Measurements from ENCODE around the gene LLGL1. TPM values are rescaled to one million over a fixed set of nuclear protein-coding genes. Genes with fewer than 3 reads are reported as not detected.

Gene LLGL1
- total RNA-seq, 1 donor from 2014 or later, result 22.6 TPM

GRCh38 chr17:18280766-18281371, 55.4 kb downstream of the LLGL1 start:
- Mint-ChIP-seq H3K9me3 (no peaks in the 10 kb centered on the region), H3K4me1 (ENCODE audit: low read depth) (no peaks in the 10 kb centered on the region), H3K4me3 (no peak overlapping the region), H3K27ac (no peak overlapping the region), H3K27me3 (ENCODE audit: insufficient read depth) (no peaks in the 10 kb centered on the region), H3K36me3 (ENCODE audit: low read depth) (peaks cover 43% of the 10 kb centered on the region)
- intact Hi-C loops (cut with micrococcal nuclease), result no loop called here
- no peak for DNase-seq (ENCODE audit: low spot score)

GRCh38 chr17:18281788-18282187, 56.4 kb downstream of the LLGL1 start:
- intact Hi-C loops (cut with micrococcal nuclease), result no loop called here
- Mint-ChIP-seq H3K27ac (no peak overlapping the region), H3K4me1 (ENCODE audit: low read depth) (no peaks in the 10 kb centered on the region)

GRCh38 chr17:18285296-18285695, 59.9 kb downstream of the LLGL1 start:
- H3K4me1 Mint-ChIP-seq (ENCODE audit: low read depth), result no peaks in the 10 kb centered on the region
- no peak overlapping the region for H3K27ac Mint-ChIP-seq
- H3K36me3 Mint-ChIP-seq (ENCODE audit: low read depth), result peaks cover 54% of the 10 kb centered on the region
- H3K27me3 Mint-ChIP-seq (ENCODE audit: insufficient read depth), result no peaks in the 10 kb centered on the region
- intact Hi-C loops (cut with micrococcal nuclease), result no loop called here
- H3K9me3 Mint-ChIP-seq, result no peaks in the 10 kb centered on the region
- no peak overlapping the region for H3K4me3 Mint-ChIP-seq
- no peak for DNase-seq (ENCODE audit: low spot score)

More at GRCh38 chr17:18281788-18282187, 56.4 kb downstream of the LLGL1 start:
- Mint-ChIP-seq H3K27me3 (ENCODE audit: insufficient read depth) (no peaks in the 10 kb centered on the region), H3K4me3 (no peak overlapping the region), H3K36me3 (ENCODE audit: low read depth) (peaks cover 42% of the 10 kb centered on the region), H3K9me3 (no peaks in the 10 kb centered on the region)
- DNase-seq (ENCODE audit: low spot score), result no peak

GRCh38 chr17:18291718-18292540, 66.5 kb downstream of the LLGL1 start:
- H3K36me3 Mint-ChIP-seq (ENCODE audit: low read depth), result peaks cover 42% of the 10 kb centered on the region
- no peak overlapping the region for H3K27ac Mint-ChIP-seq
- no peaks in the 10 kb centered on the region for H3K27me3 Mint-ChIP-seq (ENCODE audit: insufficient read depth)
- H3K9me3 Mint-ChIP-seq, result no peaks in the 10 kb centered on the region
- intact Hi-C loops (cut with micrococcal nuclease), result no loop called here
- no peak overlapping the region for H3K4me3 Mint-ChIP-seq
- H3K4me1 Mint-ChIP-seq (ENCODE audit: low read depth), result no peaks in the 10 kb centered on the region
- no peak for DNase-seq (ENCODE audit: low spot score)

Other genes with a start within 250 kb of the LLGL1 start
- gene ATPAF2, start 186.5 kb upstream of the LLGL1 start, total RNA-seq, result 34.9 and 37.8 TPM in 2 replicates
- gene GID4, start 186.2 kb upstream of the LLGL1 start, total RNA-seq, result 9.6 and 10.0 TPM in 2 replicates
- gene DRG2, start 137.7 kb upstream of the LLGL1 start, total RNA-seq, result 67.5 and 69.2 TPM in 2 replicates
- gene MYO15A, start 116.9 kb upstream of the LLGL1 start, total RNA-seq, result 0.31 and 0.34 TPM in 2 replicates
- gene ALKBH5, start 41.8 kb upstream of the LLGL1 start, total RNA-seq, result 127 and 128 TPM in 2 replicates
- gene FLII, start 33.1 kb downstream of the LLGL1 start, total RNA-seq, result 268 and 275 TPM in 2 replicates
- gene MIEF2, start 35.0 kb downstream of the LLGL1 start, total RNA-seq, result 5.8 and 7.0 TPM in 2 replicates
- gene TOP3A, start 89.4 kb downstream of the LLGL1 start, total RNA-seq, result 75.2 and 87.2 TPM in 2 replicates
- 18.7 and 19.2 TPM in 2 replicates for gene SMCR8, start 89.7 kb downstream of the LLGL1 start, total RNA-seq
- gene SHMT1, start 137.9 kb downstream of the LLGL1 start, total RNA-seq, result 51.5 and 56.2 TPM in 2 replicates
- gene EVPLL, start 152.1 kb downstream of the LLGL1 start, total RNA-seq, result 0.17 TPM in 1 of 2 replicates, not detected in the other